ENCODE measurements around the gene IRAK2.

DNA sequence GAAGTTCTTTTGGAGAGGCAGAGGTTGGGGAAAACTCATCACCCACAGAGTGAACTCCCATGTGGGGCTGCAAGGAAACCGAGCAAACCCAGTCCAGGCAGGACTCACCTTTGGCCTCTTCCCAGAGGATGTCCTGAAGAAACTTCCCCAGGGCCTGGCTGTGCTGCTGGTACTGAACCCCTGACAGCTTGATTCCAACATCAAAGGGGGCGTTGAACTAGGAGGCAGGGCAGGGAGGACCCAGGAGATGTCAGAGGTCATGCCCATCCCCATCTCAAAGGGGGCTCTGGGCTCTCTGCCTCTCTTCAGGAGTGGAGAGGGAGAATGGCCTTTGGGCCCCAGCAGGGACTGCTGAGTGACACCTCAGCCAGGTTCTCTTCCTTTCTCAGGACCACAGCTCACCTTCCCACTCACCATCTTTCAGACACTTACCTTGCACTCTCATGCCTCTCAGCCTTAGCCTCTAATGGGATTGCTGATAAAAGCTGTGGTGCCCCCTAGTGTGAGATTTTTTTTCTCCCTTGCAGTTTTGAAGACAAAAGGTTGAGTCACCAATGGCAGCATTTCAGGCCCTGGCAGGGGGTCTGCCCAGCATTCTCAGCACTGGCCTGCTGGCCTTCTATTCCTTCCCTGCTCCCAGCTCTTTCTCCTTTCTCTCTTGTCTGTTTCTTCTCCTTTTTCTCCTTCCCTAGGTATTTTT, 122.0 kb downstream of the IRAK2 start:
- no peak for TF ChIP-seq EZH2 (IDR thresholded peaks at IDR 0.05)
- TF ChIP-seq POLR2AphosphoS5 (IDR thresholded peaks at IDR 0.05; ENCODE audit: borderline replicate concordance, low read depth, low read length): no peak
- TF ChIP-seq FOXP2 (optimal IDR thresholded peaks at IDR 0.05; ENCODE audit: control extremely low read depth, extremely low read length, insufficient read depth): no peak

All from SK-N-MC (cell line).